Bronchial epithelial cell (primary cell): Measurements from ENCODE around the gene PIR. TPM values are rescaled to one million over a fixed set of nuclear protein-coding genes. Genes with fewer than 3 reads are reported as not detected.
A peak's percentile ranks its signal among the peaks of the same experiment; 100 is the strongest.

ENCODE experiments used
- DNase-seq: peaks from one replicate; pipeline ENCODE4 v3.0.0-alpha.2; 2010; ENCODE audit warnings: low read depth
- FAIRE-seq: peaks from 2 replicates; lab custom pipeline; 2011; peaks lifted over from hg19 to GRCh38; lab: Jason Lieb, UNC
- H3K27me3 ChIP-seq: 2 replicates; pipeline ENCODE4 v1.5.1; 2011; ENCODE audit warnings: low read length; ENCODE audit not compliant: control insufficient read depth, insufficient read depth
- H3K36me3 ChIP-seq: 2 replicates; pipeline ENCODE4 v1.5.1; 2011; ENCODE audit warnings: low read length; ENCODE audit not compliant: control insufficient read depth, insufficient read depth
- H3K4me3 ChIP-seq: 2 replicates; pipeline ENCODE4 v1.5.1; 2011; ENCODE audit warnings: mild to moderate bottlenecking, low read depth, low read length, control low read depth
- total RNA-seq: library from RNA; depleted of rRNA; stranded (reverse); fragments of >200 nt; gene quantifications from 2 replicates; pipeline ENCODE4 v1.2.1, GENCODE V29; 2014
- TF ChIP-seq, protein P1 (sequence below): IDR thresholded peaks from 2 replicates; pipeline ENCODE4 v1.5.1; 2011; ENCODE audit warnings: mild to moderate bottlenecking, moderate library complexity, low read length, control low read depth, inconsistent platforms; ENCODE audit not compliant: insufficient read depth, severe bottlenecking

The PIR gene
- total RNA-seq, 1 donor from 2014 or later: 23.7 TPM

DNA sequence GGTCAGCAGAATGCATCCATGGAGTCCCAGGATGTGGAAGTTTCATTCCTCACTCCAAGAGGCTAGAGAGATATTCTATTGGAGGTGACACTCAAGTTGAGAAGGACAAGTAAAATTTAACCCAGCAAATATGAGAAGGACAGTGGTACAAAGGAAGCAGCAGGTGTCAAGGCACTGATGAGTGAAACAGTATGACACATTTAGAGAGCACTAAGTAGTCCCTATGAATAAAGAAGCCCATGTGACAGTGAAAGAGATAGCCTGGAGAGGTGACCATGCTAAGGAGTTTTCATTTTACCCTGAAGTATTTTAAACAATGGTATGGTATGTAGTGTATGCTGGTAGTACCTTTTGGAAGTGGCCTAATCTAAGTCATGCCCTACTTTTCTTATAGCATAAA lies 16.7 kb upstream of the PIR start:
- FAIRE-seq (no peak), DNase-seq (no peak)
- H3K4me3 ChIP-seq: no peak overlapping the region
- TF ChIP-seq, protein P1, sequence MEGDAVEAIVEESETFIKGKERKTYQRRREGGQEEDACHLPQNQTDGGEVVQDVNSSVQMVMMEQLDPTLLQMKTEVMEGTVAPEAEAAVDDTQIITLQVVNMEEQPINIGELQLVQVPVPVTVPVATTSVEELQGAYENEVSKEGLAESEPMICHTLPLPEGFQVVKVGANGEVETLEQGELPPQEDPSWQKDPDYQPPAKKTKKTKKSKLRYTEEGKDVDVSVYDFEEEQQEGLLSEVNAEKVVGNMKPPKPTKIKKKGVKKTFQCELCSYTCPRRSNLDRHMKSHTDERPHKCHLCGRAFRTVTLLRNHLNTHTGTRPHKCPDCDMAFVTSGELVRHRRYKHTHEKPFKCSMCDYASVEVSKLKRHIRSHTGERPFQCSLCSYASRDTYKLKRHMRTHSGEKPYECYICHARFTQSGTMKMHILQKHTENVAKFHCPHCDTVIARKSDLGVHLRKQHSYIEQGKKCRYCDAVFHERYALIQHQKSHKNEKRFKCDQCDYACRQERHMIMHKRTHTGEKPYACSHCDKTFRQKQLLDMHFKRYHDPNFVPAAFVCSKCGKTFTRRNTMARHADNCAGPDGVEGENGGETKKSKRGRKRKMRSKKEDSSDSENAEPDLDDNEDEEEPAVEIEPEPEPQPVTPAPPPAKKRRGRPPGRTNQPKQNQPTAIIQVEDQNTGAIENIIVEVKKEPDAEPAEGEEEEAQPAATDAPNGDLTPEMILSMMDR: no peak
- H3K27me3 ChIP-seq: no peaks in the 10 kb centered on the region
- no peaks in the 10 kb centered on the region for H3K36me3 ChIP-seq

DNA sequence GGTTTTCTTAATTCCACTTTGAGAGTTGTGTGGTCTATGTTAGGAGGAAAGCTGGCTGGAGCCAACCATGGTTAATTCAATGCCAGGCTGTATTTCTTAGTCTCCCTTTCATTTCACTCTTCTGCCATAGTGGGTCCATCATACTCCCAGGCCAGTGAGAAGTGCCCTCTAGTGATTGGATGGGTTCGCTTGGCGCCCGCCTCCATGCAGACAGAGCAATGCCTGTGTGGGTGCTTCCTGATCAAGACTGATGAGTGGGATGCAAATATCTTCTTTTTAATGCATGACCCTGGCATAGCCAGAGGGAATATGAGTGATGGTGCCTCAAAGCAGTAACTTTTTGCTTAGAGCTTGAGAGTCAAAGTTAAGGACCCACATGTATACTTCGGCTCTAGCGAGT lies 13.9 kb upstream of the PIR start:
- H3K4me3 ChIP-seq: no peak overlapping the region
- FAIRE-seq (no peak), DNase-seq (no peak)
- no peaks in the 10 kb centered on the region for H3K36me3 ChIP-seq
- no peaks in the 10 kb centered on the region for H3K27me3 ChIP-seq
- TF ChIP-seq, protein P1: no peak

DNA sequence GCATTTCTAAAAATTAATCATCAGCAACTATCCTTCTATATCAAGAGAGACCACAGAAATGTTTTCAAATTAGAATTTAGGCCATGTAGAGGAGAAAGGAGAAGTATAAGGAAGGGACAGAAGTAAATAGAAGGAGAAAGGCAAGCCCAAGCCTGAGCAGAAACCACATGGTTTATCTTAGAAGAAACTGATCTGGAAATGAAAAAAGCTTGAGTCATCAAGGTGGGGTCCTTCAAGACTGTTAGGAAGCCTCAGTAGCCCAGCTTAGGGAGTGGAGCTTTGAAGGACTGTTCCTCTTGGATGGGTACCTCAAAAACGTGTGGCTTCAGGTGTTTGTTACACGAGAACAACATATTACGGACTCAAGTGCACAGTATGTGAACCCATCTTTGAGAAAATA lies 12.0 kb upstream of the PIR start:
- H3K36me3 ChIP-seq: no peaks in the 10 kb centered on the region
- DNase-seq (peak; percentile 81), FAIRE-seq (no peak)
- no peaks in the 10 kb centered on the region for H3K27me3 ChIP-seq
- TF ChIP-seq, protein P1: no peak
- no peak overlapping the region for H3K4me3 ChIP-seq

DNA sequence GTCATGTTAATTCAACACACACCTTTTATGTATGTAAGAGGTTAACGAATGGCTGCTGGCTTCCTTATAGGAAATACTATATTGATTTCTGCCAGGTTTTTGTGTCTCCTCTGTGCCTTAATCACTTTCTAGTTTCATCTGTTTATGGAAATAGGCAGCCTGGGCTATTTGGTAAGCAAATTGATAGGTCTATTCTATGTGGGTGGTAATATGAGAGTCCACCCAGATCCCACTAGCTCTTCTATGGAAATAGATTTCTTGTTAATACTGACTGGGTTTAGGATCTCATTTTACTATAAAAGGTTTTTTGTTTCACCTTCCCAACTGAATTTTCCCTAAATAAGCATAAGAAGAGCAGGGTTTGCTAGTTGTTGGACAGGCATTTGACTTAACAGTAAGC lies 11.5 kb upstream of the PIR start:
- H3K4me3 ChIP-seq: no peak overlapping the region
- H3K27me3 ChIP-seq: no peaks in the 10 kb centered on the region
- H3K36me3 ChIP-seq: no peaks in the 10 kb centered on the region
- no peak for FAIRE-seq
- peak; percentile 2 for DNase-seq
- TF ChIP-seq, protein P1: no peak

DNA sequence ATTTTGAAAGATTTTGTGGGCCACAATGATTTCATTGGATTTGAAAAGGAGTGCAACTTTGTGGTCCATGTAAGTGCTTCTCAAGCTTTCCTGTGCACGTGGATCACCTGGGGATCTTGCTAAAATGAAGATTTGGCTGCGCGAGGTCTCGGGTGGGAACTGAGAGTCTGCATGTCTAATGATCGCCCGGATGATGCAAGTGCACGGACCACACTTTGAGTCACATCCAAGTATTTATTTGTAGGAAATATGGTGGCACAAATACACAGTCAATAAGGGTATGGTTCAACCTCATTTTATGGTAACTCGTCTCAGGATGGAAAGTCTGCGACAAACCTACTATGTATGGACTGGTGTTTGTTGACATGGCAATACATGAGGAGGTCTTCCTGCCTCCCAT lies 8.4 kb upstream of the PIR start:
- H3K36me3 ChIP-seq: no peaks in the 10 kb centered on the region
- FAIRE-seq (no peak), DNase-seq (no peak)

DNA sequence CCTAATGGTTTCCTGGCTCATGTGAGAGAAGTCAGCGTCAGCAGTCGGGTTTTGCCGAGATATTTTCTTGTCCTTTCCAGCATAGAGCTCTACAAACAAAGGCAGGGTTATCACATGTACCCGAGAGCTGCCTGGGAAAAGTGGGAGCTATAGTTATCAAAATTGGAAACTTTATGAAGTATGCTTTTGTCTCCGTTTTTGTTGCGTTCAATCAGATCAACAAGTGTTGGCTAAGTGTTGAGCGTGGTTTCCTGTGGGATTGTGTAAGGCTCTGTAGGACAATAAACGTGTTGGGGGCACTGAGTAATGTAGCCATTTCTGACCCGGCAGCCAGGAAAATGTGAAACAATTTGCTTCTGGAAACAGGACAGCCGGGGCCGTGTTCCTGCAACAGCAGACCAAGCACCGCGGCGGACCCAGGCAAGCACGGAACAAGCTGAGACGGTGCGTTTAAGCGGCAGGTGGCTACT lies 7.4 kb upstream of the PIR start, which contains the start of gene BMX:
Gene BMX, plus strand, starts transcription at position 311 of the 470 bp plus-strand sequence. CDS start 7,547 bp downstream, outside the sequence.
- Histone ChIP-seq H3K27me3 (no peaks in the 10 kb centered on the region), H3K36me3 (no peaks in the 10 kb centered on the region), H3K4me3 (no peak within 1 kb of the TSS)
- TF ChIP-seq, protein P1: no peak
- no peak for FAIRE-seq
- DNase-seq: no peak

More for the DNA sequence above, 8.4 kb upstream of the PIR start:
- Histone ChIP-seq H3K4me3 (no peak overlapping the region), H3K27me3 (no peaks in the 10 kb centered on the region)
- TF ChIP-seq, protein P1: no peak
